Measurements from ENCODE around the gene PDE10A.

The PDE10A gene

DNA sequence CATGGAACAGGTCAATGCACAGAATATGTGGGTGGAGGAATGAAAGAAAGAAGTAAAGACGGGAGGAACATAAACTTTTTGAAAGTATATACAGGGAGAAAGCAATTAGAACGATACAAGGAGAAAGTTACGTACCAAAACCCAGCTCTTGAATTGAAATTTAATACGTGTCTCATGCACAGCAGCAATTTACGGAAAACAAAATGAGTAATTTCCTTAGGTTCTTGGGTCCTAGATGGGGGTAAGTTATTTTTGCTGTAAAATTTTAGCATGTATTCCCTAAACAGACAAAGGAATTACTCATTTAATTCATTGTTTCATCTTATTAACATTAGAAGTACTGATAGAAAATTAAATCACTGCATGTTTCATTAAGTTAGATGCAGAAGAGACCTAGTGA, 75.8 kb downstream of the PDE10A start:
- TF ChIP-seq POLR2AphosphoS5 (IDR thresholded peaks at IDR 0.05; ENCODE audit: low read depth): no peak
- H3K4me3 ChIP-seq (replicated peaks; ENCODE audit: insufficient read depth, low read length): no peak overlapping the region
- no peaks in the 10 kb centered on the region for H3K27me3 ChIP-seq (ENCODE audit: insufficient read depth, poor library complexity, severe bottlenecking)
- DNase-seq (ENCODE audit: low read depth in 1 of 2, low spot score in 1 of 2): no peak
- H3K27ac ChIP-seq (replicated peaks): no peak overlapping the region

DNA sequence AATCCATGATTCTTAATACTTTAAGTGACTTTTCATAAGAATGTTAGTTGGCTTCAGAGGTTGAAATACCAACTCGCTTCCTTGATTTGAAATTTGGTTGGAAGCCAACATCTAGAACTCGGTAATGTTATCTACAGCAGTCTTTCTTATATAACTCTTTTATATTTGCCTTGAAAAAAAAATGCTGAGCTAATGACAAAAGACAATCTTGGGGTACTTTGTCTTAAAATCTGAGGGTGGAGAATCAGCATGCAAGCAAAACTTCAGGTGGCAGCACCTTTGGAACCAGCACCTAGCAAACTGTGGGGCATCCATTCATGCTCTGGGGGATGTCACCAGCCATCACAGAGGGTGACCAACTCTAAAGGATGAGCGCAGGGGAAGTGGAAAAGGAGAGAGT, 76.3 kb downstream of the PDE10A start:
- no peaks in the 10 kb centered on the region for H3K27me3 ChIP-seq (ENCODE audit: insufficient read depth, poor library complexity, severe bottlenecking)
- no peak for TF ChIP-seq GABPA (IDR thresholded peaks at IDR 0.05; ENCODE audit: low read depth)
- no peak for TF ChIP-seq POLR2AphosphoS5 (IDR thresholded peaks at IDR 0.05; ENCODE audit: low read depth)
- no peak for TF ChIP-seq CTCF (IDR thresholded peaks at IDR 0.05; ENCODE audit: insufficient read depth, low read length)
- TF ChIP-seq SPI1 (IDR thresholded peaks at IDR 0.05; ENCODE audit: borderline replicate concordance, low read depth): no peak
- TF ChIP-seq, protein P1, sequence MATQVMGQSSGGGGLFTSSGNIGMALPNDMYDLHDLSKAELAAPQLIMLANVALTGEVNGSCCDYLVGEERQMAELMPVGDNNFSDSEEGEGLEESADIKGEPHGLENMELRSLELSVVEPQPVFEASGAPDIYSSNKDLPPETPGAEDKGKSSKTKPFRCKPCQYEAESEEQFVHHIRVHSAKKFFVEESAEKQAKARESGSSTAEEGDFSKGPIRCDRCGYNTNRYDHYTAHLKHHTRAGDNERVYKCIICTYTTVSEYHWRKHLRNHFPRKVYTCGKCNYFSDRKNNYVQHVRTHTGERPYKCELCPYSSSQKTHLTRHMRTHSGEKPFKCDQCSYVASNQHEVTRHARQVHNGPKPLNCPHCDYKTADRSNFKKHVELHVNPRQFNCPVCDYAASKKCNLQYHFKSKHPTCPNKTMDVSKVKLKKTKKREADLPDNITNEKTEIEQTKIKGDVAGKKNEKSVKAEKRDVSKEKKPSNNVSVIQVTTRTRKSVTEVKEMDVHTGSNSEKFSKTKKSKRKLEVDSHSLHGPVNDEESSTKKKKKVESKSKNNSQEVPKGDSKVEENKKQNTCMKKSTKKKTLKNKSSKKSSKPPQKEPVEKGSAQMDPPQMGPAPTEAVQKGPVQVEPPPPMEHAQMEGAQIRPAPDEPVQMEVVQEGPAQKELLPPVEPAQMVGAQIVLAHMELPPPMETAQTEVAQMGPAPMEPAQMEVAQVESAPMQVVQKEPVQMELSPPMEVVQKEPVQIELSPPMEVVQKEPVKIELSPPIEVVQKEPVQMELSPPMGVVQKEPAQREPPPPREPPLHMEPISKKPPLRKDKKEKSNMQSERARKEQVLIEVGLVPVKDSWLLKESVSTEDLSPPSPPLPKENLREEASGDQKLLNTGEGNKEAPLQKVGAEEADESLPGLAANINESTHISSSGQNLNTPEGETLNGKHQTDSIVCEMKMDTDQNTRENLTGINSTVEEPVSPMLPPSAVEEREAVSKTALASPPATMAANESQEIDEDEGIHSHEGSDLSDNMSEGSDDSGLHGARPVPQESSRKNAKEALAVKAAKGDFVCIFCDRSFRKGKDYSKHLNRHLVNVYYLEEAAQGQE (IDR thresholded peaks at IDR 0.05; ENCODE audit: insufficient replicate concordance, low read depth): no peak

DNA sequence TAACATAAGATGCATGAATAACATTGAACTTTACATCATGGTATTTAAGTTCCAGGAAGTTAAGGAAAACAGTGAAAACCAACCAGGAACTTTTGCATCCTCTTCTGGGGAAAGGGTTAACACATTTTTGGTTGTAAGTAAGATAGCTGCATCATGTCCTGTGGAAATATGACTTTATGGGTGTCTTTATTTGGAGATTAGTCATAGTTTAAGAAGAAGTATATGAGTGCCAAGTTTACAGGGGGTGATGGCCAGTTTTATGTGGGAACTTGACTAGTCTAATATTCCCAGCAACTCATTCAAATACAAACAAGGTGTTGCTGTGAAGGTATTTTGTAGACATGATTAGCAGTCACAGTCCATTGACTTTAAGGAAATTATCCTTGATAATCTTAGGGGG, 78.0 kb downstream of the PDE10A start:
- TF ChIP-seq, protein P1 (IDR thresholded peaks at IDR 0.05; ENCODE audit: insufficient replicate concordance, low read depth): no peak
- TF ChIP-seq SPI1 (IDR thresholded peaks at IDR 0.05; ENCODE audit: borderline replicate concordance, low read depth) (no peak), POLR2AphosphoS5 (IDR thresholded peaks at IDR 0.05; ENCODE audit: low read depth) (no peak), GABPA (IDR thresholded peaks at IDR 0.05; ENCODE audit: low read depth) (no peak), CTCF (IDR thresholded peaks at IDR 0.05; ENCODE audit: insufficient read depth, low read length) (no peak)

More for the DNA sequence above, 76.3 kb downstream of the PDE10A start:
- no peak overlapping the region for H3K4me3 ChIP-seq (replicated peaks; ENCODE audit: insufficient read depth, low read length)
- no peak for DNase-seq (ENCODE audit: low read depth in 1 of 2, low spot score in 1 of 2)
- no peak overlapping the region for H3K27ac ChIP-seq (replicated peaks)

GRCh38 chr6:165584541-165584940, 78.5 kb downstream of the PDE10A start:
- Histone ChIP-seq H3K4me3 (replicated peaks; ENCODE audit: insufficient read depth, low read length) (no peak overlapping the region), H3K27me3 (ENCODE audit: insufficient read depth, poor library complexity, severe bottlenecking) (no peaks in the 10 kb centered on the region), H3K27ac (replicated peaks) (no peak overlapping the region)
- TF ChIP-seq CTCF (IDR thresholded peaks at IDR 0.05; ENCODE audit: insufficient read depth, low read length): no peak
- no peak for TF ChIP-seq SPI1 (IDR thresholded peaks at IDR 0.05; ENCODE audit: borderline replicate concordance, low read depth)
- no peak for TF ChIP-seq GABPA (IDR thresholded peaks at IDR 0.05; ENCODE audit: low read depth)
- TF ChIP-seq, protein P1 (IDR thresholded peaks at IDR 0.05; ENCODE audit: insufficient replicate concordance, low read depth): no peak
- TF ChIP-seq POLR2AphosphoS5 (IDR thresholded peaks at IDR 0.05; ENCODE audit: low read depth): no peak
- no peak for DNase-seq (ENCODE audit: low read depth in 1 of 2, low spot score in 1 of 2)

More for the DNA sequence above, 78.0 kb downstream of the PDE10A start:
- no peak overlapping the region for H3K27ac ChIP-seq (replicated peaks)
- no peaks in the 10 kb centered on the region for H3K27me3 ChIP-seq (ENCODE audit: insufficient read depth, poor library complexity, severe bottlenecking)
- no peak for DNase-seq (ENCODE audit: low read depth in 1 of 2, low spot score in 1 of 2)
- H3K4me3 ChIP-seq (replicated peaks; ENCODE audit: insufficient read depth, low read length): no peak overlapping the region

All from HL-60 (cell line).